ENCODE data around the gene GTF2F2. TPM values are rescaled to one million over a fixed set of nuclear protein-coding genes. Genes with fewer than 3 reads are reported as not detected.

GTF2F2 gene
- total RNA-seq, 2 experiments from 2014 or later: 20.1 to 25.1 TPM

DNA sequence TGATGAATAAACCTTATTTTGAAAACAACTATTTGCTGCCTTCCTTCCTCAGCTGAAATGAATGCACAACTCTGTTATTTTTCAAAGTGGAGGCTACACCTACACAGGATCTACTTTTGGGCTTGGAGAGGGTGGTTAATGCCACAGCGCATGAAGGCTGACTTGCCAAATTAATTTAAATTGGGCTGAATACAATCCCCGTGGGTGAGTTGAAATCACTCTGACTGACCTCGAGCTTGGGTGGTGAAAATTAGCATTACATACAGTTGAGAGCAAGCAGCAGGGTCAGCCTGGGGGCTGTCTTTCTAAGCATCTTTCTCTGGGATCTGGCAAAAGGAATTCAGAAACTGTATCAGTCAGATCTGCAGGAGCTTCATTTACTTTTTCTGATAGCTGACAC is 182.2 kb downstream of the GTF2F2 start:
- CTCF ChIA-PET (ENCODE audit: unreplicated experiment): interaction anchor here (0.6 kb wide), 1 partner anchor 29 kb away, joined by 3 read pairs; no protein-coding TSS in a partner anchor

DNA sequence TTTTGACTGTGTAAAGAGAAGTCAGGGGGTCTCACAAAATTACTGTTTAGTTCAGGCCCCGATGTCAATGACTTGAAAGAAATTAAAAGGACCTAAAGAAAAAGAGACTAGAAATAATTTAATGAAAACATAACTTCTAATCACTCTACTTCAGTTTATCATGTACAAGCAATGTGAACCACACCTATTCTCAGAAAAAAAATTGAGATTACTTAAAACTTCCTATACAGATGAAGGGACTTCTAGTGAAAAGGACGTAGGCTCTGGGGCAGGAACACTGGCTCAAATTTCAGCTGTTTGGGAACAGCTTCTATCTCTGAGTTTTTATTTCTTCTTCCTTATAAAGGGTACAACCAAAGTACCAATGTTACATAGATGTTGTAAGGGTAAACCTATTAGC is 182.7 kb downstream of the GTF2F2 start:
- intact Hi-C loops (cut with micrococcal nuclease; ENCODE audit: unreplicated experiment): no loop called here
- no TSS peak for BruUV-seq (replicated peaks)
- Histone ChIP-seq H3K9me2 (ENCODE audit: insufficient read depth, low read length) (no peaks in the 10 kb centered on the region), H4K20me1 (ENCODE audit: insufficient read depth, low read length) (no peaks in the 10 kb centered on the region), H3K4me1 (ENCODE audit: insufficient read depth, low read length, poor library complexity, severe bottlenecking) (peaks cover 1% of the 10 kb centered on the region), H2AFZ (ENCODE audit: low read length) (no peak overlapping the region), H3K36me3 (ENCODE audit: insufficient read depth, low read length) (no peaks in the 10 kb centered on the region), H3K4me2 (ENCODE audit: low read length) (no peak overlapping the region), H3K27ac (ENCODE audit: low read depth, low read length, poor library complexity, severe bottlenecking) (no peak overlapping the region), H3K79me2 (ENCODE audit: insufficient read depth, low read depth, low read length) (no peaks in the 10 kb centered on the region), H3K9me3 (ENCODE audit: low read length) (no peaks in the 10 kb centered on the region), H3K4me3 (ENCODE audit: low read depth, low read length, poor library complexity, severe bottlenecking) (no peak overlapping the region)
- ChIA-PET POLR2A (interaction anchor here (1.1 kb wide), 1 partner anchor 16 kb away, joined by 3 read pairs; no protein-coding TSS in a partner anchor), CTCF (ENCODE audit: unreplicated experiment) (no interaction called here)
- TF ChIP-seq, protein P1, sequence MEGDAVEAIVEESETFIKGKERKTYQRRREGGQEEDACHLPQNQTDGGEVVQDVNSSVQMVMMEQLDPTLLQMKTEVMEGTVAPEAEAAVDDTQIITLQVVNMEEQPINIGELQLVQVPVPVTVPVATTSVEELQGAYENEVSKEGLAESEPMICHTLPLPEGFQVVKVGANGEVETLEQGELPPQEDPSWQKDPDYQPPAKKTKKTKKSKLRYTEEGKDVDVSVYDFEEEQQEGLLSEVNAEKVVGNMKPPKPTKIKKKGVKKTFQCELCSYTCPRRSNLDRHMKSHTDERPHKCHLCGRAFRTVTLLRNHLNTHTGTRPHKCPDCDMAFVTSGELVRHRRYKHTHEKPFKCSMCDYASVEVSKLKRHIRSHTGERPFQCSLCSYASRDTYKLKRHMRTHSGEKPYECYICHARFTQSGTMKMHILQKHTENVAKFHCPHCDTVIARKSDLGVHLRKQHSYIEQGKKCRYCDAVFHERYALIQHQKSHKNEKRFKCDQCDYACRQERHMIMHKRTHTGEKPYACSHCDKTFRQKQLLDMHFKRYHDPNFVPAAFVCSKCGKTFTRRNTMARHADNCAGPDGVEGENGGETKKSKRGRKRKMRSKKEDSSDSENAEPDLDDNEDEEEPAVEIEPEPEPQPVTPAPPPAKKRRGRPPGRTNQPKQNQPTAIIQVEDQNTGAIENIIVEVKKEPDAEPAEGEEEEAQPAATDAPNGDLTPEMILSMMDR (conservative IDR thresholded peaks at IDR 0.05; ENCODE audit: low read length): no peak
- no peak for DNase-seq (ENCODE audit: low spot score)

More for the DNA sequence above, 182.2 kb downstream of the GTF2F2 start:
- Histone ChIP-seq H3K4me3 (ENCODE audit: low read depth, low read length, poor library complexity, severe bottlenecking) (no peak overlapping the region), H3K79me2 (ENCODE audit: insufficient read depth, low read depth, low read length) (no peaks in the 10 kb centered on the region), H3K9me3 (ENCODE audit: low read length) (no peaks in the 10 kb centered on the region), H3K27ac (ENCODE audit: low read depth, low read length, poor library complexity, severe bottlenecking) (no peak overlapping the region), H3K9me2 (ENCODE audit: insufficient read depth, low read length) (no peaks in the 10 kb centered on the region), H2AFZ (ENCODE audit: low read length) (no peak overlapping the region), H3K4me2 (ENCODE audit: low read length) (no peak overlapping the region), H4K20me1 (ENCODE audit: insufficient read depth, low read length) (no peaks in the 10 kb centered on the region), H3K4me1 (ENCODE audit: insufficient read depth, low read length, poor library complexity, severe bottlenecking) (peaks cover 3% of the 10 kb centered on the region), H3K36me3 (ENCODE audit: insufficient read depth, low read length) (no peaks in the 10 kb centered on the region)
- POLR2A ChIA-PET: interaction anchor here (0.5 to 1.0 kb wide), 4 partner anchors 85 to 387 kb away, joined by 3 to 4 read pairs (median 4); no protein-coding TSS in a partner anchor
- DNase-seq (ENCODE audit: low spot score): no peak
- intact Hi-C loops (cut with micrococcal nuclease; ENCODE audit: unreplicated experiment): no loop called here
- TF ChIP-seq EZH2phosphoT487 (IDR thresholded peaks at IDR 0.05; ENCODE audit: borderline replicate concordance, low read depth, low read length): no peak
- TF ChIP-seq, protein P1 (conservative IDR thresholded peaks at IDR 0.05; ENCODE audit: low read length): no peak
- BruUV-seq (replicated peaks): no TSS peak

DNA sequence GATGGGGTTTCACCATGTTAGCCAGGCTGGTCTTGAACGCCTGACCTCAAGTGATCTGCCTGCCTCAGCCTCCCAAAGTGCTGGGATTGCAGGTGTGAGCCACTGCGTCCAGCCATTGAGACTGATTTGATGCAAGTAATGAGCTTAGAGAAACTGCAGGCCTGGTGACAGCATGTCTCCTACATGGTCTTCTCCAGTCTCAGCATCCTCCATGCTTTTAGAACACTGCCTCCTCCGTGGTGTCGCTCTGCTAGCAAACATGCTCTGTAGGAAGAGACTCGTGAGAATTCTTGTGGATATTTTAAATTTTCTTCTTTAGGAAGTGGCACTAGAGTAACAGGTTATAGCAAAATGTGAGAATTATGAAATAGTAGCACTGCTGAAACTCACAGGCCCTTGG is 183.6 kb downstream of the GTF2F2 start:
- H2AFZ ChIP-seq (ENCODE audit: low read length): no peak overlapping the region
- no peaks in the 10 kb centered on the region for H4K20me1 ChIP-seq (ENCODE audit: insufficient read depth, low read length)
- TF ChIP-seq EZH2phosphoT487 (IDR thresholded peaks at IDR 0.05; ENCODE audit: borderline replicate concordance, low read depth, low read length): no peak
- TF ChIP-seq, protein P1 (conservative IDR thresholded peaks at IDR 0.05; ENCODE audit: low read length): no peak
- no peak overlapping the region for H3K4me3 ChIP-seq (ENCODE audit: low read depth, low read length, poor library complexity, severe bottlenecking)
- no peak overlapping the region for H3K4me2 ChIP-seq (ENCODE audit: low read length)
- BruUV-seq (replicated peaks): no TSS peak
- no peak overlapping the region for H3K27ac ChIP-seq (ENCODE audit: low read depth, low read length, poor library complexity, severe bottlenecking)
- intact Hi-C loops (cut with micrococcal nuclease; ENCODE audit: unreplicated experiment): no loop called here
- no peak for DNase-seq (ENCODE audit: low spot score)
- H3K9me3 ChIP-seq (ENCODE audit: low read length): no peaks in the 10 kb centered on the region
- no peaks in the 10 kb centered on the region for H3K4me1 ChIP-seq (ENCODE audit: insufficient read depth, low read length, poor library complexity, severe bottlenecking)
- POLR2A ChIA-PET: interaction anchor here (1.0 to 1.2 kb wide), 4 partner anchors 11 to 282 kb away, joined by 3 read pairs; no protein-coding TSS in a partner anchor
- H3K9me2 ChIP-seq (ENCODE audit: insufficient read depth, low read length): no peaks in the 10 kb centered on the region
- H3K36me3 ChIP-seq (ENCODE audit: insufficient read depth, low read length): no peaks in the 10 kb centered on the region
- no peaks in the 10 kb centered on the region for H3K79me2 ChIP-seq (ENCODE audit: insufficient read depth, low read depth, low read length)
- CTCF ChIA-PET (ENCODE audit: unreplicated experiment): no interaction called here
